SK-N-DZ (cell line): ENCODE measurements around the gene PC.
A peak's percentile ranks its signal among the peaks of the same experiment; 100 is the strongest.

Source experiments
- DNase-seq: peaks from one replicate; pipeline ENCODE4 v3.0.0-alpha.2; 2015; ENCODE audit warnings: low spot score

PC gene

DNA sequence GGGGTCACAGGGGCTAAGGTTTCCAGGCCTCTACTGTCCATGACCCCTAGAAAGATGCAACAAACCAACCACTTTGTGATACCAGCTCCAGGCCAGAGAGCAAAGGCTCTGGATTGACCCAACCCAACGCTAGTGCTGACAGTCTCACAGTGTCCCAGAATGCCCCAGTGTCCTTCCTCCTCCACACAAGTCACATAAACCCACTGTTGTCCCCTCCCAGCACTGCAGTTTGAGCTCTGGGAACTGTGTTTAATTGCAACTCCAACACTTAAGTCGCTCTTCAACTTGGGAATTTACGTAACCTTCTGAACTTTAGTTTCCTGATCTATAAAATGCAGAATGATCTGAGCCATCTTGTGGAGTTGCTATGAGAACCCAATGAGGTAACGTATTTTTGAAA is 47.5 kb downstream of the PC start:
- DNase-seq = no peak

DNA sequence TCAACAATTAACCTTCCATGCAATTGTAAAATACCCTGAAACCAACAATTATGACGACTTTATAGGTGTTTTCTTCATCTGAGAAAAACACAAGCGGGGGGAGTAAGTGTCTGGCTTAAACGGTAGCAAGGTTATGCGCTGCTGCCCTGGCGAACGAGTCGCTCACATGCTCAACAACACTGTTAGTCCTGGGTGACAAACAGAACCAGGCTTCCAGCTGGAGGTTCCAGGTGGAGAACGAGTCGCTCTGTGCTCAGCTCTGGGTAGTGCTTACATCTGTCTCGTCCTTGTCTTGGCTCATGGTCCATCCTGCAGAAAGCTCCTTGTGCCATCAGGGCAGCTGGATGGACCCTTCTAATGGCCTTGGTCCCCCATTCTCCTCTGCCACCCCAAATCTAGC is 48.2 kb downstream of the PC start:
- DNase-seq = no peak

DNA sequence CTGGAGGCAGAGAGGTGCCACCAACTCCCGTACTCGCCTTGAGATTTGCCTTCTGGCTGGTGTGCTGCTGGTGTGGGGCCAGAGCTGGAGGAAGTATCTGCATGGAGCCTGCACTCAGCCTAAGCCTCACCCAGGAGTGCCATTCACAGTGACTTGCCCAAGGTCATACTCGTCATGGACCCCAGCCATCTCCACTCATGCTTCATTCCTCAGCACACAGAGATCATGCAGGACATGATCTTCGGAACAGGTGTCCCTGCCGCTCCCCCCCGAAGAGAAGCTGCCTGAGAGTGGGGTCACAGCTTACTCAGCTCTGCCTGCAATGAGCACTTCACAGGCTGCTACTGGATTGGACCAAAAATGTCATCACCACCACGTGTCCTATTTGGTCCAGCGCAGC is 49.0 kb downstream of the PC start:
- no peak for DNase-seq

DNA sequence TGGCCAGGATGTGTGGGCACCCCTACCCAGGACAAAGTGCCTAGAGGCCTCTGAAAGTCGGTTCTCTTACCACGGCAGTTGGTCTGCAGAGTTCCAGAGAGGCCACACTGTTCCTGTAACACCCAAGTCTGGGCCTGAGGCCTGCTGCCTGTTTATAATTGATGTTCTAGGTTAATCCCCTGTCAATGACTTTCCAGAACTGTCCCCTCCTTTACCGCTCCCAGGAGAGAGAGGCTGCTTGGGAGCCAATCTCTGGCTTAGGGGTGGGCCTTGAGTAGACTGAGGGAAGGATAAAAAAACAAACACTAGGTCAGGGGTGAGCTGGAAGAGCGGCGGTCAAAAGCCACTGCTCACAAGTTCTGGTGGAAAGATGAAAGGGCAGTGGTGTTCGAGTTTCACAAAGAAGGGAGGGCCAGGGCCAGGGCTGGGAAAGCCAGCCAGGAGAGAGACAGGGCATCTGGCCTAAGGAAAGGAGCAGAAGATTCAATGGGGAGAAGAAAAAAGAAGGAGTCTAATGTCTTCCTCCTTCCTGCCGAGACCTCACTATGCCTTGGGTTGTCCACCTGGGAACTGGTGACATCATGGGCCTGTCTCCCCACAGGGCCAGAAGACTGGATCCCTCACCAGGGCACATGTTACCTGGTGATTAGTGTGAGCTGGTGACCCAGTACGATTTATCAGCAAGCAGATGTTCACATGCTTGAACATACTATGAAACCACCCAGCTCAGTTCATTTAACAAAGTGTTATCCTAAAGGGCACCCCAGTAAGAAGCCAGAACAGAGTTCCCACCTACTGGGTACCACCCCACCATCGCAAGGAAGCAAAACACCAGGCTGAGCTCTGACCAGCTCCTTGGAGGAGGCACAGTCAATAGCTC is 50.2 kb downstream of the PC start:
- no peak for DNase-seq

DNA sequence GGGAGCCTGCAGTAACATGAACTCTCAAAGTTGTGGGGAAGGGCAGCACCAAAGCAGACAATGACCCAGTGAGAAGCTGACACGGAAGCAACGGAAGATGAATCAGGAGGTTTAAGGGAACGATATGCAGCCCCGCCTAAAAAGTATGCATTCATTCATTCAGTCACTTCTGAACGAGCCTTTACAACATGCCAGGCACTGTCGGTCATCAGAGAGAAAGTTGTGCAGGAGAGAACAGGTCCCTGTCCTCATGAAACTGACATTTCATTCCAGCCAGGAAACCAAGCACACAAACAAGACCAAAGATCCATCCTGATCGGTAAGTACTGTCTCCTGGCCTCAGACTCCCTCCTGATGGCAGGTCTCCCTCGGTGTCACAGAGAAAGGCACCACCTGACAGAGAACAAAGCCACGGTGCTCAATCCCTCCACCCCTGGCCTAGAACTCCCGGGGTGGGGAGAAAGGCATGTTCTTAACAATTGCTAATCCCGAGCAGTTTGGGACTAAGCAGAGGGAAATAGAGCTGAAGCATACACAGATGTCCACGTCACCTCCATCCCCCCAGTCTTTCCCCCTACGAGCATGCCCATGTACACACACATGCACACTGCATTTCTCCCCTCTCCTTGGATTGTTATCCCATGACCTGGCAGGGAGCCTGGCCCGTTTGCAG is 52.0 kb downstream of the PC start:
- no peak for DNase-seq

DNA sequence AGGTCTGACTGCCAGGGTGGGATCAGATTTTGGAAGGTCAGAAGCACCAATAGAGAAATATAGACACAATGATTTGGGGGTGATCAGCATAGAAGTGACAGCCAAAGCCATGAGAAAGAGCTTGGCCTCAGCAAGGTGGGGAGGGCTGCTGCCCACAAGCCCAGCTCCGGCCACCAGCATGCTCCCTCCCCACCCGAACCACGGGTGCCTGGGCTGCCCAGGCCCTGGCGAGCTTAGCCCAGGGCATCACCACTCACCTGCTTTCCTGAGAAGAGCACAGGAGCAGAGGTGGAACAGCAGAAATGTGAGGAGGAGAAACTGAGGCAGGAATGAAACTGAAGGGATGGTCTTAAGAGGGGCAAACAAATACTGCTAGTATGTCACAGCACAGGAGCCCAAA is 52.6 kb downstream of the PC start:
- no peak for DNase-seq

DNA sequence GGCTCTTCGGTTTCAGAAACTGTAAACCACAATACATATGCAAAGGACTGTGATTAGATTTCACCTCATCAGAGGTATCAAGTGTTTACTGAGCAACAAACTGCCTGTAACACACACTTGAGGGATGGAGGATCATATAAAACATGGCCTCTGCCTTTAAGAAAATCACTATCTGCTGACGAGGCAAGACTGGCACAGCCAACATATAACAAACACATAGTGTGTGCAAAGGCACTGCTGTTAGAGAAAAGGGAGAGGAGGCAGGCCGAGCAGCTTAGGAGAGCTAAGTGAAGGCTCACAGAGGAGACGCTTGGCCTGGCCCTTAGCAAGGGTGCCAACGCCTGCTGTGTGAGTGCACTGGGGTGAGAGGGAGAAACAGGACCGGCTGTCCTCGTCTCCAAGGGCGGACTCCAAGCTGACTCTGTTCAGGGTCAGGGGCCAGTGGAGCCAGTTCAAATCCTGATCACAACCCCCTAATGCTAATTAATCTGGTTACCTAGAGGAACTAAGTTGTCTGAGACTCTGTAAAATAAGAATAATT is 53.1 kb downstream of the PC start:
- no peak for DNase-seq

DNA sequence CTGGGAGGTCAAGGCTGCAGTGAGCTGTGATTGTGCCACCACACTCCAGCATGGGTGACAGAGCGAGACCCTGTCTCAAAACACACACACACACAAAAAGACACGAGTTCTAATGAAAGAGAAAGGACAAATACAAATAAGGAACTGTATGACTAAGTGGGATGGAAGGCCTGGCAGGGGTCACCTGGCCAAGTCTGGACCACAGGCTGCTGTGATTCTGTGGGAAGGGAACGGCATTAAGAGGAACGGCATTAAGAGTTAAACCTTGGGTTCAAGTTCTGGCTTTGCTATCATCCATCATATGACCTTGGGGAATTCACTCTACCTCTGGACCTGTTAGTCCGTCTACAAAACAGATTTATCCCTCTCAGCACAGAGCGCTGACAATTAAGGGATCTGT is 53.6 kb downstream of the PC start:
- DNase-seq = no peak

DNA sequence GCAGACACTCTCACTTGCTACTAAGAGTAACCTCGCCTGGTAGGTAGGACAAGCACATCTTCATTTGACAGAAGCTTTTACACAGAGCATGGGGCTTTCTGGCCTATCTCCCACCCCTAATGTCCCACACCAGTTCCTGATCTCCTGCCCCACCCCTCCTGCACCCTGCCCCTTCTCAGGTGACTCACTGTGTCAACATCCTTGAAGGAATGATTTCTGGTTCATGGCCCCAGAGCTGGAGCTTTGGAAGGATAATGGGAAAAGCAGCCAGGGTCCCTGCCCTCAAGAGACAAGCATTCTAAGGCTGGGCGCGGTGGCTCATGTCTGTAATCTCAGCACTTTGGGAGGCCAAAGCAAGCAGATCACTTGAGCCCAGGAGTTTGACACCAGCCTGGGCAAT is 54.1 kb downstream of the PC start:
- DNase-seq = no peak

DNA sequence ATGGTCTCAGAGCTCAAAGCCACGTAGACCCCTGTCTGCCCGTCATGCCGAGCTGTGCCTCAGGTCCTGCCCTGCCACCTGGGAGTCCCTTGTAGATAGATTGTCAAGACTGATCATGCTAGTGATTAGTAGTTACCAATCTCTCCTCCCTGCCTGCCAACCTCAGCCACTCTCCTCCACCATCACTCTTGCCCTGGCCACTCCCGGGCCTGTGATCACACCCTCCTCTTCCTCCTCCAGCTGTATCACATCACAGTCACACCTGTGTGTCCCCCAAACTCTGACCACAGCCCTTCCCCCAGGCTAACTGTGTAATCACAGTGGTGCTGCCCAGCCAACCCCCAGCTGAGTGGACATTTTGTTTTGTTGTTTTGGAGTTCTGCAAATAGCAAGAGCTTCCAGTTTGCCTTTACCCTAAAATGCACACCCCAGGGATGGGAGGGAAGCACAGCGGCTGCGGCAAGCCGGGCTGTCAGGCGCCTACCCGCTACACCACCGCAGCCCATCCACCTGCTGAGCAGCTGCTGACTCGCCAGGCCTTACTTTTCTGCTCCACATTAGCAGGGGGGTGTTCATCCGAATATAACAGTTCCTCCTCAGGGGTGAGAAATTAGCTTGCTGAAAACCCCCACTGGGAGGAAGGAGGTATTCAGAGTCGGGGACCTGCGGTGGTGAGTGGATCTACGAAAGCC is 55.6 kb downstream of the PC start:
- no peak for DNase-seq

DNA sequence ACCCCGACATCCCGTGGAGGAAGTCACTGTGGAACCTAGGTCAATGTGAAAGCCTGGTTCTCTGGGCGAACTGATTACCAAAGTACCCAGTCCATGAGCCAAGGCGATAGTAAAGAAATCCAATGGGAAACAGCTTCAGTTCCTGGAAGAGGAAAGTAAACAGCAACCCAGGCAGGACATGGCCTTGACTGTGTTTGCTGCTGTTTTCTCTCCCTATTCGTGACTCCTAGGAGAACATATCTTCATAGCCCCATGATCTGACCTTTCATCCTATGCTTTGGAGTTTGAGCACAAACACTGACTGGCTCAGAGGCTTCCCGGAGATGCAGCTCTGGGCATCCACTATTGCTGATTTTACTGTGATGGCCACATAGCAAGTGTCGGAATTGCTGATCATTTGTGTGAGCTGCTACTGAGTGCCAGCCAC is 56.2 kb downstream of the PC start:
- DNase-seq = no peak

DNA sequence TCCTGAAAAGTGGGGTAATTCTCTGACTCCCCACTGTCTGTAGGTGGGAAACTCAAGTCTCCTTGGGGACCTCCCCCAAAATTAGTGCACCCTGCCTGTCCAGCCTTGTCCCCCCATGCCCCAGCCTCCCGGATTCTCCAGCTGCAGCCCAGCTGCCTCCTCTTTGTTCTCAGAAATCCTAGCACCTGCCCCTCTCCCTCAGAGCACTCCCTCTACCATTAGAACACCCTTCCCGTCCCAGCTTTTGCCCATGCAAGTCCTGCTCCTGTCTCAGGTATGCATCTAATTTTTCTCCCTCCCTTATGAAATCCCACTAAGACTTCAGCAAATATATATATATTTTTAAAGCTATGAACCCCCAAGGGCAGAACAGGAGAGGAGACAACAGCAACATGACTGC is 64.0 kb downstream of the PC start:
- DNase-seq = no peak

DNA sequence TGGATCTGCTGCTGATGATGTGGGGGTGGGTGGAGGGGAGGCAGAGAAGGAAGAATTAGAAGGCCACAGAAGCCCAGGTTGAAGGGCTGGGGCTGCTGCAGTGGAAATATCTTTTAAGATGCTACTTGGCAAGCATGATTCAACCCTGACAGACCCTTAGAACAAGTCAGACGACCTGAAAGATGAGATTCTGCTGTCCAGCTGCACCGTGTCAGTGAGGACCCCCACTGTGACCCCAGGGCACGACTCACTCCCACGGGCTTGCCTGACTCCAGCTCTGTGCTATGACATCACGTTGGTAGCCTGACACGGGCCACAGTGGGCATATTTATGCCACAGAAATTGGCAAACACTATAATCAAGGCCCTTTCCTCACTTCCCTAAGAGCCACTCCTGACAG is 65.3 kb downstream of the PC start:
- no peak for DNase-seq

DNA sequence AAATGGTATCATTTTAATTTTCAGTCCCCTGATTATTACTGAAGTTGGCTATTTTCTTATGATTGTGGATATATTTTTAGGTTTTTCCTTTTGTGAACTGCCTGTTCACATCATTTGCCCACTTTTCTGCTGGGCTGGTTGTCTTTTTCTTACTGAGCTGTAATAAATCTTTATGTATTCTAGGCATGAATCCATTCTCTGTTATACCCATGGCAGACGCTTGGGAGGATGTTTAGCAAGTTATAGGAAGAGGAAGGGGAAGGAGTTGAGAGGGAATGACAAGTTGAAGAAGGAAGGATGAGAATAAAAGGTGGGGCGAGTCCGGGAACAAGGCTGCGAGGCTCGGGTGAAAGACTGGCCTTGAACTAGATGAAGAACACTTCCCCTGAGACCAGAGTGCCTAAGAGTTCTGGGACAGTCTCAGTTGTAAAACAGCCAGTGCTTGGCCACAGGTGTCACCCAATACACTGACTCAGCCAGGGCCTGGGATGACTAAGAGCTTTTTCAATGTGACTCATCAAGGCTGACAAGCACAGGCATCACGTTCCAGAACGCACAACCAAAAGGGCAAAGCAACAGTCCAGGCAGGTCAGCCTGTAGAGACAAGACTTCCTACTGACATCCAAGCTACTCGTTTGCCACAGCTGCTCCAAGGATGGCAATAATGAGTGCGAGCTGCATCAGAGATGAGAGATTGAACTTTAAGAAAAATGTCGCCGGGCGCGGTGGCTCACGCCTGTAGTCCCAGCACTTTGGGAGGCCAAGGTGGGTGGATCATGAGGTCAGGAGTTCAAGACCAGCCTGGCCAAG is 66.1 kb downstream of the PC start:
- DNase-seq = no peak

DNA sequence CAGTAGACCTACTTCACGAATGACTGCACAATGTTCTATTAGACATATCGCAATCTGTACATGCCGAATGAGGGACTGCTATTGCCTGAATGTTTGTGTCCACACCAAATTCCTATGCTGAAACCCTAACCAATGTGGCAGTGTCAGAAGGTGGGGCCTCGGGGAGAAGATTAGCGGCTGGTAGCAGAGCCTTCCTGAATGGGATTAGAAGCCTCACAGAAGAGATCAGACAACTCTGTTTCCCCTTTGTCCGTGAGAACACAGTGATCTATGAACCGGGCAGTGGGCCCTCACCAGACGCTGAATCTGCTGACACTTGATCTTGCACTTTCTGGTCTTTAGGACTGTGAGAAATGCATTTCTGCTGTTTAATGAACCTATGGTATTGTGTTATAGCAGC is 68.2 kb downstream of the PC start:
- no peak for DNase-seq

DNA sequence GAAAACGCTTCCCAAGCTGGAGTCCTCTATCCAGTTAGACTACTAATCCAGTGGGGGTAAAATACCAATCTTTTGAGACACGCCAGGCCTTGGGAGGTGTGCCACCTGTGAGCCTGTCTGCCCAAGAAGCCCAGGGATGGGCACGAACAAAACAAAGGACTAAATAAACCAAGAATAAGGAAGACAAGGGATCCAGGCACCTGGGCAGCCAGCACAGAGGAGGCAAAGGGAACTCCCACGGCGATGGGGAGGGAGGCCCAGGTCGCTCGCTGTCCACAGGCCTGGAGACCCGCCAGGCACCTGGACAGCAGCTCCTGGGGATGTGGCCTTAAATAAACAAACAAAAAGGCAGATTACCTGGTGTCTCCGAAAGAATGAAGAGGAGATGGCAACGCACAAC is 69.9 kb downstream of the PC start:
- no peak for DNase-seq

DNA sequence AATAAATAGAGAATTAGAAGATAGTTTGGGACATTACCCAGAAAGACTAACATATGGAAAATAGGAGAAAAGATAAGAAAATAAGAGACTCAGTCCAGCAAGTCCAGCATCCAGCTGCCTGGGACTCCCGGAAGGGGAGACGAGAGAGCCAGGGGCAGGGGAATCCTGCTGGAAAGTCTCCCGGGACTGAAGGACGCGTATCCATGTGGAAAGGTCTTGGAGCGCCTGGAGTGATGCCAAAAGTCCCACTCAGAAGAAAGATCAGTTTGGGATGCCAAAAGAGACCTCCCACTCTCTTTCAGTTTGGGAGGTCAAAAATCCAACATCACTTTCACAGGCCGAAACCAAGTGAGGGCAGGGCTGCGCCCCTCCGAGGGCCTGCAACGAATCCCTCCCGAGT is 70.7 kb downstream of the PC start:
- no peak for DNase-seq

DNA sequence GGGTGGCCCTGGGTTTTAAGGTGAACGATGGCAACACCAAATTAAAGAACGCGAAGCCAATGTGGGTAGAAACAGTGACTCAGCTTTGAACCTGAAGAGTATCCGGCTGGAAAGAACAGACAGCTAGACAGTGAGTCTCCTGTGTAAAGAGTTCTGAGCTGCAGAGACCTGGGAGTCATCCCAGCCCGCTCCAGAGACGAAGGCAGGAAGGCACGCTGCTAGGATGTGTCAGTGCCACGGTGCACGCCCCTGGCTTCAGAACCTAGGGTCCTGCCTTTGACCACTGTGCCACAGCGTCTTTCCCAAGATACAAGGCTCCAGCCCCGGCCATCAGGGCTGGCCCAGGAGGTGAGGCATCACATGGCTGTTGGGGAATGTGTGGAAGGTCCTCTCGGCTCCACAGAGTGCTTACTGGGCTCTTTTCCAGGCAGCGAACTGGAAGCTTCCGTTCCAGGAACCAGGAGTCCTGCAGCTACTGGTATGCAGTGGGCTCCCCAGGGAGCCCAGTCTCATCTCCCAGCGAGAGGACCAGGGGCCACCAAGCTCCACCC is 71.4 kb downstream of the PC start:
- DNase-seq = no peak

DNA sequence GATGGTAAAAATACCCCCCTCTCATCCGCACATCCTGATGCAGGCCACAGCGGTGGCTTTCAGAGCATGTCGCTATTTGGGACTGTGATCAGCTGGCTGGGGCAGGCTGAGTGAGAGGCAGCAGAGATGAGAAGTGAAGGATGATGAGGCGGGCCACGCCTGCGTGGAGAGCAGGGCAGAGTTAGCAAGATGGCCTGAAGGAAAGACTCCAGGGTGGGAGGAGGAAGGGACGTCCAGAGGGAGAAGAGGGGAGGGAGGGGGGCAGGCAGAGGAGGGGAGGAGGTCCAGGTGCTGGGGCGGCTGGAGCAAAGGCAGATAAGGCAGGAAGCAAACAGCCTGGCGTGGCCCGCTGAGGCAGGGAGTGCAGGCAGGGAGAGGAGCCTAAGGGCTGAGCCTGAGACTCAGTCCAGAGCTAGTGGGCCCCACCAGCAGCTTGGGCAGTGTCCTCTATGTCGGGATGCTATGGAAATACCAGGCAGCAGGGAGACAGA is 72.2 kb downstream of the PC start:
- peak; percentile 77 for DNase-seq

DNA sequence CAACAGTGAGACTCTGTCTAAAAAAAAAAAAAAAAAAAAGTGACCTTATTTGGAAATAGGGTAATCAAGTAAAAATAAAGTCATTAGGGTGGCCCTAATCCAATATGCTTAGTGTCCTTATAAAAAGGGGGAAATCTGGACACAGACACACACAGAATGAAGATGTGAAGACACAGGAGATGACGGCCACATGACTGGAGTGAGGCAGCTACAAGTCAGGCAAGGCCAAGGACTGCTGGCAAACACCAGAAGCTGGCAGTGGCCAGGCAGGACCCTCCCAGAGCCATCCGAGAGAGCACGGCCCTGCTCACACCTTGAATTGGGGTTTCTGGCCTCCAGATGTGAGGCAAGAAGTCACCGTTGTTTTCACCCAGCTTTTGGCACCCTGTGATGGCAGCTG is 72.7 kb downstream of the PC start:
- DNase-seq = peak; percentile 67

DNA sequence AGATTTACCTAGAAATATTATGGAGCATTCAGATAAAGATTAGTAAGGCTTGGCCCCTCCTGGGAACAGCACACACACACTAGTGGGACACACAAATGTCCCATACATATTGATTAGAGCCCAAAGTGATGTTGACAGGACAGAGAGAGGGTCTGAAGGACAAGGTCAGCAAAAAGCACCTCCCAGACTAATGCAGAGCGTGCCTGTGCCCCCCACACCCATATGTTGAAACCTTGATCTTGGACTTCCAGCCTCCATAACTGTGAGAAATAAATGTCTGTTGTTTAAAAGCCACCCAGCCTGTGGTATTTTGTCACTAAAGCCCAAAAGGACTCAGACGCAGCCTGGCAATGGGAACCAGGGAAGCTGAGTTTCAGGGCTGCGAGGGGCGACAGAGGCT is 73.7 kb downstream of the PC start:
- no peak for DNase-seq
